GM19324 (cell line): ENCODE measurements around the gene LTBP1.

ENCODE experiments used
- ATAC-seq: cut with Tn5 transposase; IDR thresholded peaks from one replicate; pipeline ENCODE4 v1.9.1; 2021; ENCODE audit warnings: mild to moderate bottlenecking, moderate library complexity; ENCODE audit not compliant: unreplicated experiment, low FRiP score

The LTBP1 gene

DNA sequence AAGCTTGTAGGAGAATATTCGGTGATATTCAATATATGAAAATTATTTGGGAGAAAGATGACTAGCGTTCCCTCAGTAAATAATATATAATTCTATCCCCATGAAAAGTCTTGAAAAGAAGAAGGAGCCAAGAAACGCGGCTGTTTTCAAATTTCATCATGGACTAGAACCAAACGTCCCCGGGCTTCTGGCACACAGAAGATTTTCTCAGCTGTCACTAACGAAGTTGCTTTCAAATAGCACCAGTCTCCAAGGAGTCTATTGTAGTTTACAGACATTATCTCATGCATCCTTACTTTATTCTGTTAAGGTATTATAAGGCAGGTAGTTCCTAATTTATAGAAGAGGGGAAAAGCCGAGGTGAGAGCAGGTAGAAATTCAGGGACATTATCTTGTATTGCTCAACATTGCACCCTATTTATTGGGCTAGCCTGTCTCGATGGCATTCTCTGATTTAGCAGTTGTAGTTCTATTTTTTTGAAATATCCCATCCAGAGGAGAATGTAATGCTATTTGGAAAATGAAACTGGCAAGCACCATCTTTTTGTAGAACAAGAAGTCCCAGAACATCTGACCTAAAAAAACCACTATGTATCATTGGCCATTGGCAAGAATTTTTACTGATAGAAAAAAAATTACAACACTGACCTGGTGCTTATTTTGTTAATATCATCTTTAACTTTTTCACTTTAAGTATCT lies 331.6 kb downstream of the LTBP1 start:
- no peak for ATAC-seq

- no peak for ATAC-seq
Observed at GRCh38 chr2:33284287-33284686, 337.5 kb downstream of the LTBP1 start.

GRCh38 chr2:33287507-33288005 lies 340.8 kb downstream of the LTBP1 start:
- no peak for ATAC-seq

GRCh38 chr2:33288011-33288410 lies 341.3 kb downstream of the LTBP1 start:
- no peak for ATAC-seq

DNA sequence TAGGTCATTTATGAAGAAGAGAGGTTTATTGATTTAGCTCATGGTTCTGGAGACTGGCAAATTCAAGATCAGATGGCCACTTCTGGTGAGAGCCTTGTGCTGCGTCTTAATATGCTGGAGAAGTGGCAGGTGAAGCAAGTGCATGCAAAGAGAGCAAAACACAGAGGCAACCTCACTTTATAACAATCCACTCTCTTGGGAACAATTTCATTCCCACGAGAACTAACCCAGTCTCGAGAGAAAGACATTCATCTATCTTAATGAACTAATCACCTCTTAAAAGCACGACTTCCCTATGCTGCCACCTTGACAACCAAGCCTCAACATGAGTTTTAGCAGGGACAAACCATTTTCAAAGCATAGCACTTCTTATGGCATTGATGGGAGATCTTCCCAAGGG lies 343.2 kb downstream of the LTBP1 start:
- no peak for ATAC-seq

GRCh38 chr2:33291278-33292013 lies 344.7 kb downstream of the LTBP1 start:
- no peak for ATAC-seq

GRCh38 chr2:33292063-33292462 lies 345.3 kb downstream of the LTBP1 start:
- no peak for ATAC-seq

DNA sequence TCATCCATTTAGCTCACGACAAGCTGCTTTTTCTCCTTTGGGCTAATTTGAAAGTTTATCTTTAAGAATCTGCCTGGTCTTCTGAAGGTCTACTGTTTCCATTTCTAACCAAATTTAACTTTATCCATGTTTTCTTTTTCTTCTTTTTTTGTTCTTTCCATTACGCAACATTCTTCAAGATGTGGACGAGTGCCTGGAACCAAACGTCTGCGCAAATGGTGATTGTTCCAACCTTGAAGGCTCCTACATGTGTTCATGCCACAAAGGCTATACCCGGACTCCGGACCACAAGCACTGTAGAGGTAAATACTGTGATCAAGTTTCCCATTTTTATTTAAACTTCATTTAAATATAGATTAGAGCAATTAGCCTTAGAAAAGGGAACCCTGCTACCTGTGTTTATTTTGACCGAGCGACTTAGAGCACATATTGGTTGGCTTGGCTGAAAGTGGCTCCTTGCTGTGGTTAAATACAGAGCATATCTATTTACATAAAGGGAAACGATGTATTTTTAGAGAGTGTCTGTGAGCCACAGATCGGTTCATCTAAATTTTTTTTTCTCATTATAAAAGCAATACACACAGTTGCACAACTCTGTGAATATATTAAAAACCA lies 346.3 kb downstream of the LTBP1 start:
- no peak for ATAC-seq

DNA sequence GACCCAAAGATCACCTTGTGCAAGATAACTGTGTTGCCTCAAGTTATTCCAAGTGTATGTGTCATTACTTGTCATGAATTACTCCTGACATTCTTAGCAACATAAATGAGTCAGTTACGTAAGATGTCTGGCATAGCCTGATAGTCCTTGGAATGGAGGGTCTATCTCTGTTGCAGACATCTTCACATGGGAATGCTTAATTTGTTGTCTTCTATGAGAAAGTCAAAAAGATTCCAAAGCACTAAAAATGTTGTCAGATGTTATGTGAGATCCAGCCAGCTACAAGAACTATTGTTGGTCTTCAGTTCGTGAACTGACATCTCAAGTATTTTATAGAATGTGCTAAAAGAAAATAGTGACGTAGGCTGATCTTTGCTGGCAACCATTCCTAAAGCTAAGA lies 351.5 kb downstream of the LTBP1 start:
- no peak for ATAC-seq

- no peak for ATAC-seq
Observed at GRCh38 chr2:33301355-33301754, 354.6 kb downstream of the LTBP1 start.

DNA sequence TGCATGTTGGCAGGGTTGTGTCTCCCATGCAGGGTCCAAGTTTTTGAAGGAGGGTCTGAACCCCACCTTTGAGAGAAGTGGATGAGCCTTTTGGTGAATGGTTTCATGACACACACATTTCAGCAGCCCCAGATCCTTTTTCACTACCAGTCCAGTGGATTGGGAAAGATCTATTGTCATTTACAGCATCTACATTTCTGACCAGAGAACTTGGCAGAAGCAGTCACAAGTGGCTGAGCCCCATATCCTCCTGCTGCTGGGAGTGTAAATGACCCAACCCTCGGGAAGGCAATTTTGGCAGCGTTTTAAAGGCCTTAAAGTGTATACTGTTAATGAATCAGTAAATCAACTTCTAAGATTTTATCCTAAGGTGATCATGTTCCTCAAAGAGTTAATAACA lies 355.6 kb downstream of the LTBP1 start:
- ATAC-seq = no peak

DNA sequence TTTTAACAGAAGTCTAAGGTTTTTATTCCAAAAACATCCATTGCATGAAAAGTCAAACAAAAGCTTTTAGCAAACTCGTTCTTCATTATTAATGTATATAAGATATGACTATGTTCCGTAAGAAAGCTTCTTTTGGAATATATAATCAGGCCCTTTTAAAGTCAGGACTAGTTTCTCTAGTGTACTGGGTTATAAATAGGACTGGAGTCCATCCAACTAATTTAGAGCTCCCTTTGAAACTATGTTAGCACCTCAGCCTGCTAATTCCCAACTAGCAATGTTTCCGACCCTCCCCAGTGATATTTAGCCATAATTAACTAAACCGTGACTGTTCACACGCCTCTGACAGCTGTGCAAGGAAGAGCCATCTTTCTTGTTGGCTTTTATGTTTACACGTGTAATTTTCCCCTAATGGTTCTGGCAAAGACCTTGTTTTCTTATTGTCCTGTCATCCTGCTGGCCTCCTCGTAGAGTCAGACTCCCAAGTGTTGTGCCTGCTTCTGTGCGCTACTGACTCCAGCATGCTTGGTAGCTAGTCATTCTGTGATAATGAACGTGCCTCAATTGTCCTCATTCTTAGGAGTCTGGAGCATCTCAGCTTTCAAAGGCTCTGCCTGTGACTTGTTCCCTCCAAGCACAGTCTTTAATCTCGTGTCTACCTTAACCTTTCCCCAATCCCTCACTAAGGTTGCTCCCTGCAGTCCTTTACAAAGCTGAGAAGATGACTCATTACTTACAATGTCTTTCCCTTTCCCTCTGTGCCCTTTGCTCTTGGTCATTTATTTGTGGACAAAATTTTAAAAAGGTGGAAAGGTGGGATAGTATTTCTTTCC lies 357.5 kb downstream of the LTBP1 start:
- no peak for ATAC-seq

DNA sequence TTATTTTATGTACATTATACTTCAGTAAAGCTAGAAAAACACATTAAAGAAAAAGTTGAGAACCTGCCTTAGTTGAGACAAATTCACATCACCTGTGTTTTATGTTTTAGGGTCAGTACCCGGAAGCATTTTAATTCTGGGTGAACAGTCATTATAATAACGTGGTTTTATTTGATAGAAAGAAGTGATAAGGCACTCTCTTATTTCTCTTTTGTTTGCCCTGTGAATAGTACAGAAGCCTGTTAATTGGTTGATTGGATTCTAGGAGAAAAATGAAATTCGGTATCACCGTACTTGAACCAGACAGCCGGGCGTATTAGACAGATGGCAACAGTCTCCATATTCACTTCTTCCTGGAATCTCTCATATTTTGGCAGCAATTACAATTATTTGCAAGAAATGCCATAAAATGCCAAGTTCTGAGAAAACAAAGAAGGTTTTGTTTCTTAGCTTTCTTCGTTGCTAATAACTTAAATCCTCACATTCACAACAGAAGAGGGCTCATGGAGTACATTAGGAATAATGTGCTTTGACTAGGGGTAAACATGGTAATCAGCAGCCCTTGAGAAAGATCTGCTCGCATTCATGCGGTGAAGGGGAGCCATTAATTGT lies 361.0 kb downstream of the LTBP1 start:
- ATAC-seq = no peak

GRCh38 chr2:33312355-33312754 lies 365.6 kb downstream of the LTBP1 start:
- ATAC-seq = no peak

- ATAC-seq = no peak
Observed at GRCh38 chr2:33313039-33313438, 366.3 kb downstream of the LTBP1 start.

- ATAC-seq = no peak
Observed at GRCh38 chr2:33314541-33314940, 367.8 kb downstream of the LTBP1 start.

DNA sequence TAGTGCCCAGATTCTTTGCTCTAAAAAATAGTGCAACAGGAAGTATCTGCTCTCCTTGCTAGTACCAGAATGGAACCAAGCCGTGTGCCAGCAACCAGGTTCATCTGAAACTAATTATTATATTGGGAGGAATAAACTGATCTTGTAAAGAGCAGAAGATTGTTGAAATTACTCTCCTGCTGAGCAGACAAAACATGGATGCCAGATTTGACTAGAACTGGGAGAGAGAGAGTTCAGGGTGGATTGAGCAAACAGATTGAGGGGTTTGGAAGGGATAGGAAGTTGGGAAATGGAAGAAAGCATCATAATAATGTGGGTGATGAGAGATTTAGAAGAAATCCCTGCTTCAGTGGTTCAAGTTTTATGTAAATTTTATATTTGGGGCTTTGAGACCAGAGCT lies 369.6 kb downstream of the LTBP1 start:
- ATAC-seq = no peak

GRCh38 chr2:33317369-33318007 lies 370.7 kb downstream of the LTBP1 start:
- no peak for ATAC-seq

DNA sequence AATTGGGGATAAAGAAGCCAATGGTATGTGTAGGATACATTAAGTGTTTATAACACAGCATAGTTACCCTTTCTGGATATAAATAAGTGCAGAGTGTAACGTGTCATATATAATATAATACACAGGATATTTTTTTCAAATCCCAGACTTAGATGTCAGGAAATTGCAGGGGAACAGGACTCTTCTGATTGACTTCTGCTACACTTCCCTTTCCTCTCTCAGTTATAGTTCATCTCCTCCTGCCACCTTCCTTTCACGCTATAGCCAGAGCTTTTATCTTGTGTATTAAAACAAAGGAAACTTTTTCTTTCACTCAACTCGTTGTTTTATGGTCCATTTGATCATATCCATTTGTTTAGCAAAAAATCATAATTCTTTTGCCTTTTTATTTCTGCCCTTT lies 371.7 kb downstream of the LTBP1 start:
- ATAC-seq = no peak

GRCh38 chr2:33320573-33320972 lies 373.8 kb downstream of the LTBP1 start:
- ATAC-seq = no peak
